Sigmoid colon (tissue), 7 donors: ENCODE measurements around the gene MERTK. TPM values are rescaled to one million over a fixed set of nuclear protein-coding genes. Genes with fewer than 3 reads are reported as not detected.

Experiments used
- DNase-seq: peaks from one replicate; pipeline ENCODE4 v3.0.0-alpha.2; 2019
- H3K27ac ChIP-seq, 4 donors: fragments of 200-600 bp; sonication (generic); one replicate each; pipeline ENCODE4 v1.5.1; 2016 to 2019; ENCODE audit warnings: mild to moderate bottlenecking in 1 of 4
- H3K27me3 ChIP-seq, 3 donors: fragments of 200-600 bp; sonication (generic); one replicate each; pipeline ENCODE4 v1.5.1; 2019; ENCODE audit warnings: mild to moderate bottlenecking in 1 of 3
- H3K36me3 ChIP-seq, 4 donors: fragments of 200-600 bp; sonication (generic); one replicate each; pipeline ENCODE4 v1.5.1; 2016 to 2019
- H3K4me1 ChIP-seq, 4 donors: fragments of 200-600 bp; sonication (generic); one replicate each; pipeline ENCODE4 v1.5.1; 2017 to 2019
- H3K4me3 ChIP-seq, 4 donors: fragments of 200-600 bp; sonication (generic); one replicate each; pipeline ENCODE4 v1.5.1; 2017 to 2019; ENCODE audit warnings: mild to moderate bottlenecking in 2 of 4, moderate library complexity in 1 of 4
- H3K9me3 ChIP-seq, 4 donors: fragments of 200-600 bp in 3 of 4; sonication (generic) in 3 of 4; one replicate each; pipeline versions ENCODE4 v1.5.1 to v1.6.1; 2013 to 2019
- EP300 ChIP-seq, 4 donors: sonication (generic); formaldehyde crosslinking; IDR thresholded peaks; one replicate each; pipeline ENCODE4 v1.6.1; 2017; ENCODE audit warnings: antibody characterized with exemption in 4 of 4
- POLR2A ChIP-seq, 2 donors: fragments of 450-650 bp; IDR thresholded peaks; one replicate each; pipeline ENCODE4 v1.6.1; 2016; ENCODE audit warnings: antibody characterized with exemption in 2 of 2, mild to moderate bottlenecking in 2 of 2, moderate library complexity in 2 of 2
- POLR2AphosphoS5 ChIP-seq, 4 donors: sonication (generic); formaldehyde crosslinking; IDR thresholded peaks; one replicate each; pipeline ENCODE4 v1.6.1; 2017; ENCODE audit warnings: antibody characterized with exemption in 4 of 4
- WGBS, 2 donors: extraction: QIAGEN DNeasy Blood & Tissue Kit; methylation state at CpG; one replicate each; pipeline ENCODE4 v1.1.7; 2013; 5-methylcytosine and 5-hydroxymethylcytosine counted together
- intact Hi-C: fragments of 100-400 bp; cut with DNase I; formaldehyde crosslinking; loops from one replicate; pipeline ENCODE4 v1.15.1; 2023
- polyA plus RNA-seq, 3 donors: library from polyadenylated mRNA; stranded (reverse); fragments of 200-250 nt; gene quantifications; one replicate each; pipeline ENCODE4 v1.2.3, GENCODE V29; 2013
- total RNA-seq, 4 donors: library from RNA; depleted of rRNA; stranded (reverse); fragments of >200 nt; gene quantifications; one replicate each; pipeline ENCODE4 v1.1.0, GENCODE V29; 2016
- TF ChIP-seq, protein P1 (sequence below), 4 experiments: fragments of 450-650 bp in 3 of 4; fragments of 200-600 bp in 1 of 4; IDR thresholded peaks; one replicate each; pipeline ENCODE4 v1.5.1; 2016 to 2019; ENCODE audit warnings: antibody characterized with exemption in 4 of 4, mild to moderate bottlenecking in 3 of 4, moderate library complexity in 2 of 4
- donor health status: healthy with polysubstance abuse.
- donor health status: Bipolar disorder and iron deficiency.
- donor health status: healthy.

Gene MERTK
- total and polyA plus RNA-seq, 7 donors, result 2.4 to 31.6 (median 14.4) TPM

GRCh38 chr2:111990856-111991255, 92.4 kb downstream of the MERTK start:
- TF ChIP-seq POLR2AphosphoS5 (IDR thresholded peaks at IDR 0.05) (no peak), POLR2A (IDR thresholded peaks at IDR 0.05) (no peak), EP300 (IDR thresholded peaks at IDR 0.05) (no peak)
- TF ChIP-seq, protein P1, sequence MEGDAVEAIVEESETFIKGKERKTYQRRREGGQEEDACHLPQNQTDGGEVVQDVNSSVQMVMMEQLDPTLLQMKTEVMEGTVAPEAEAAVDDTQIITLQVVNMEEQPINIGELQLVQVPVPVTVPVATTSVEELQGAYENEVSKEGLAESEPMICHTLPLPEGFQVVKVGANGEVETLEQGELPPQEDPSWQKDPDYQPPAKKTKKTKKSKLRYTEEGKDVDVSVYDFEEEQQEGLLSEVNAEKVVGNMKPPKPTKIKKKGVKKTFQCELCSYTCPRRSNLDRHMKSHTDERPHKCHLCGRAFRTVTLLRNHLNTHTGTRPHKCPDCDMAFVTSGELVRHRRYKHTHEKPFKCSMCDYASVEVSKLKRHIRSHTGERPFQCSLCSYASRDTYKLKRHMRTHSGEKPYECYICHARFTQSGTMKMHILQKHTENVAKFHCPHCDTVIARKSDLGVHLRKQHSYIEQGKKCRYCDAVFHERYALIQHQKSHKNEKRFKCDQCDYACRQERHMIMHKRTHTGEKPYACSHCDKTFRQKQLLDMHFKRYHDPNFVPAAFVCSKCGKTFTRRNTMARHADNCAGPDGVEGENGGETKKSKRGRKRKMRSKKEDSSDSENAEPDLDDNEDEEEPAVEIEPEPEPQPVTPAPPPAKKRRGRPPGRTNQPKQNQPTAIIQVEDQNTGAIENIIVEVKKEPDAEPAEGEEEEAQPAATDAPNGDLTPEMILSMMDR (IDR thresholded peaks at IDR 0.05), result no peak
- no peak for DNase-seq
- H3K9me3 ChIP-seq, result no peaks in the 10 kb centered on the region
- no peaks in the 10 kb centered on the region for H3K27me3 ChIP-seq
- WGBS, 2 donors, result 94% methylated on average over 7 of the region's 7 CpGs
- H3K4me1 ChIP-seq, result no peaks in the 10 kb centered on the region
- no peak overlapping the region for H3K27ac ChIP-seq
- peaks cover 0 to 37% (median 0%) of the 10 kb centered on the region in 4 donors for H3K36me3 ChIP-seq
- H3K4me3 ChIP-seq, result no peak overlapping the region
- intact Hi-C loops, result no loop called here

- Histone ChIP-seq H3K4me1 (no peaks in the 10 kb centered on the region), H3K36me3 (peaks cover 0 to 53% (median 2%) of the 10 kb centered on the region in 4 donors), H3K4me3 (no peak overlapping the region), H3K27me3 (no peaks in the 10 kb centered on the region), H3K27ac (no peak overlapping the region), H3K9me3 (no peaks in the 10 kb centered on the region)
- TF ChIP-seq EP300 (IDR thresholded peaks at IDR 0.05) (no peak), POLR2AphosphoS5 (IDR thresholded peaks at IDR 0.05) (no peak), POLR2A (IDR thresholded peaks at IDR 0.05) (no peak)
- intact Hi-C loops, result no loop called here
- WGBS, 2 donors, result 77 to 91% methylated on average over 8 of the region's 8 CpGs
- DNase-seq, result no peak
Observed at GRCh38 chr2:111994042-111994441, 95.6 kb downstream of the MERTK start.

GRCh38 chr2:111995148-111995547, 96.7 kb downstream of the MERTK start:
- WGBS, 2 donors, result 30 to 70% methylated on average over 5 of the region's 5 CpGs
- Histone ChIP-seq H3K4me3 (no peak overlapping the region), H3K4me1 (no peaks in the 10 kb centered on the region), H3K27ac (no peak overlapping the region), H3K9me3 (no peaks in the 10 kb centered on the region), H3K27me3 (no peaks in the 10 kb centered on the region), H3K36me3 (peaks cover 0 to 57% (median 2%) of the 10 kb centered on the region in 4 donors)
- no peak for TF ChIP-seq POLR2A (IDR thresholded peaks at IDR 0.05)
- no peak for TF ChIP-seq POLR2AphosphoS5 (IDR thresholded peaks at IDR 0.05)
- no peak for TF ChIP-seq EP300 (IDR thresholded peaks at IDR 0.05)
- TF ChIP-seq, protein P1 (IDR thresholded peaks at IDR 0.05), result no peak
- intact Hi-C loops, result no loop called here
- DNase-seq, result no peak

DNA sequence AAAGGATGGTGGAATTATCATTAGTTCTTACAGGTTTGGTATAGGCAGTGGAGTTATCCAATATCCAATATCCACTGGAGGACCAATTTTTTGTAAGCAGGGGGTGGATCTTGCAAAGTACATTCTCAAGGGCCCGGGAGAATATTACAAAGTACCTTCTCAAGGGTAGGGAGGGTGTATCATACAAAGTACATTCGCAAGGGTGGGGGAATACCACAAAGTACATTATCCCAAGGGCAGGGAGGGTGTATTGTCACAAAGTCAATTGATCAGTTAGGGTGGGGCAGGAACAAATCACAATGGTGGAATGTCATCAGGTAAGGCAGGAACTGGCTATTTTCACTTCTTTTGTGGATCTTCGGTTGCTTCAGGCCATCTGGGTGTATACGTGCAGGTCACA, 101.4 kb downstream of the MERTK start:
- H3K9me3 ChIP-seq, result no peaks in the 10 kb centered on the region
- intact Hi-C loops, result no loop called here
- no peak overlapping the region for H3K27ac ChIP-seq
- no peak overlapping the region for H3K4me3 ChIP-seq
- DNase-seq, result no peak
- whole genome bisulfite sequencing, 2 donors, result 90 to 95% methylated on average over 4 of the region's 4 CpGs
- H3K4me1 ChIP-seq, result no peaks in the 10 kb centered on the region
- TF ChIP-seq, protein P1 (IDR thresholded peaks at IDR 0.05), result no peak
- TF ChIP-seq POLR2AphosphoS5 (IDR thresholded peaks at IDR 0.05) (no peak), POLR2A (IDR thresholded peaks at IDR 0.05) (no peak), EP300 (IDR thresholded peaks at IDR 0.05) (no peak)
- no peaks in the 10 kb centered on the region for H3K27me3 ChIP-seq
- H3K36me3 ChIP-seq, result peaks cover 0 to 60% (median 2%) of the 10 kb centered on the region in 4 donors

DNA sequence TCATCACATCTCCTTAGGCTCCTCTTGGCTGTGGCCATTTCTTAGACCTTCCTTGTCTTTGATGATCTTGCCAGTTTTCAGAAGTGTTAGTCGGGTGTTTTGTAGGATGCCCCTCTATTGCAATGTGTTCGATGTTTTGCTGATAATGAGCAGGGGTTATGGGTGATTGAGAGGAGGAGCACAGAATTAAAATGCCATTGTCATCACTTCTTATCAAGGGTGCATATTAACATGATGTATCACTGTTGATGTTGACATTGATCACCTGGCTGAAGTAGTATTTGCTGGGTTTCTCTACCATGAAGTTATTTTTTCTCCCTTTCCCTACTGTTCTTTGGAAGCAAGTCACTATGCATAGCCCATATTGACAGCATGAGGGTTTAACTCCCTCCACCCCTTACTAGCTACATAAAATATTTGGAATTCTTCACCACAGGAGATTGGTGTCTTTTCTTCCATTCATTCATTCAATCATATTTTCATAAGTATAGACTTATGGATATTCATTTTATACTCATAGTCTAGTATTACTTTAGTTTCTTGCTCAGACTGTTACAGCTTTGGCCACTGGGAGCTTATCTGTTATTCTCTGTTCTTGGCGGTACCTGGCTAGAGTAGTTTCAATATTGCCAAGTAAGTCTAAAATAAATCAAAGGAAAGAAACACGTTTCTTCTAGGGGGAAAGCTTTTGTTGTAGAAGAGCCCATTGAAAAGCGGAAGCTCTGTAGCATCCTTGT, 102.2 kb downstream of the MERTK start:
- TF ChIP-seq POLR2A (IDR thresholded peaks at IDR 0.05) (no peak), EP300 (IDR thresholded peaks at IDR 0.05) (no peak), POLR2AphosphoS5 (IDR thresholded peaks at IDR 0.05) (no peak)
- TF ChIP-seq, protein P1 (IDR thresholded peaks at IDR 0.05), result no peak
- Histone ChIP-seq H3K4me1 (no peaks in the 10 kb centered on the region), H3K36me3 (peaks cover 0 to 53% (median 2%) of the 10 kb centered on the region in 4 donors), H3K27me3 (no peaks in the 10 kb centered on the region), H3K4me3 (no peak overlapping the region), H3K27ac (no peak overlapping the region), H3K9me3 (no peaks in the 10 kb centered on the region)
- DNase-seq, result no peak
- 85 to 86% methylated on average over 5 of the region's 5 CpGs for whole genome bisulfite sequencing, 2 donors
- intact Hi-C loops, result no loop called here
